Activated naive CD8-positive, alpha-beta T cell treated with anti-CD3 and anti-CD28 coated beads, Interleukin-2, amount 50 U/mL, for 16 hours (primary cell): Measurements from ENCODE around the gene SLC25A42.

Experiments
- DNase-seq: peaks from one replicate; pipeline ENCODE4 v3.0.0-alpha.2; 2020; ENCODE audit warnings: low read depth, low spot score

SLC25A42 gene

DNA sequence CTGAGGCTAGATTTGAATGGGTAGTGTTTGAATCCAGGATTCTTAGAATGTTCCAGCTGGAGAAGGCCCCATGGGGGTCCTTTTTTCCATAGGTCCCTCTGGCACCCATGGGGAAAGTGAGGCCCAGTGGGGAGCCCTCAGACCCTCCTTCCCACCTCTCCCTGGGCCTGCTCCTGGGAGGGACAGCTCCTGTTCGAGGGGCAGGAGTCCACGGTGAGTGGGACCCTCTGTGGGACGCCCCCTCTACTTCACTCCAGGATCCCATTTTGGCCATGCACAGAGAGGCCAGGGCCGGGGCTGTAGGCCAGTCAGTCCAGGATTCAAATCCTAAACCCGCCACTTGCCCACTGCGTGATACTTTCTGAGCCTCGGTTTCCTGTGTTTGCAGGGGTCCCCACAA lies 98.7 kb downstream of the SLC25A42 start:
- no peak for DNase-seq
